Ovary (tissue), 3 donors: ENCODE measurements around the gene CNOT6.

Source experiments
- CTCF ChIP-seq, 3 donors: fragments of 450-650 bp in 2 of 3; fragments of 200-600 bp in 1 of 3; IDR thresholded peaks; one replicate each; pipeline versions ENCODE4 v1.5.1 to v1.8.0; 2016 to 2022; ENCODE audit warnings: antibody characterized with exemption in 3 of 3, mild to moderate bottlenecking in 1 of 3
- EP300 ChIP-seq: sonication (generic); formaldehyde crosslinking; IDR thresholded peaks from one replicate; pipeline ENCODE4 v1.6.1; 2017; ENCODE audit warnings: antibody characterized with exemption
- POLR2A ChIP-seq: fragments of 450-650 bp; IDR thresholded peaks from one replicate; pipeline ENCODE4 v1.6.1; 2017; ENCODE audit warnings: antibody characterized with exemption, mild to moderate bottlenecking, moderate library complexity
- donor health status: DM: no; HTN: no; CAD: no.

DNA sequence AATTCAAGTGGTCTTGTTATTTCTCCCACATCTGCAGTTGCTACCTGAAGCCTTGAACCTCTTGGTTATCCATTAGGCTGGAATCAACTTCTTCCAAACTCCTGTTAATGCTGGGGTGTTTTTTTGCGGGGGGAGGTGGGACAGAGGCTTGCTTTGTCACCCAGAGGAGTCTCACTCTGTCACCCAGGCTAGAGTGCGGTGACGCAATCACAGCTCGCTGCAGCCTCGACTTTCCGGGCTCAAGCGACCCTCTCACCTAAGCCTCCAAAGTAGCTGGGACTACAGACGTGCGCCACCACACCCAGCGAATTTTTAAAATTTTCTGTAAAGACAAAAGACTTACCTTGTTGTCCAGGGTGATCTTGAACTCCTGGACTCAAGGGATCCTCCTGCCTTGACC, 92.7 kb downstream of the CNOT6 start:
- TF ChIP-seq CTCF (IDR thresholded peaks at IDR 0.05) (no peak), POLR2A (no peak), EP300 (no peak)
